CD4-positive, alpha-beta T cell (primary cell): ENCODE results near the gene COL18A1. TPM values are rescaled to one million over a fixed set of nuclear protein-coding genes. Genes with fewer than 3 reads are reported as not detected.

Source experiments
- ATAC-seq: fragments of 200-7000 bp; cut with Tn5 transposase; one replicate; pipeline ENCODE4 v1.10.0; 2022; ENCODE audit warnings: mild to moderate bottlenecking; ENCODE audit not compliant: poor library complexity
- CTCF ChIA-PET: fragments of 350-600 bp; sonication (Branson Sonifier 250); formaldehyde crosslinking; loops from one replicate; lab custom pipeline; 2021; ENCODE audit warnings: antibody characterized with exemption, inconsistent platforms; lab: Charles Lee
- POLR2A ChIA-PET: fragments of 350-600 bp; sonication (Branson Sonifier 250); formaldehyde crosslinking; loops from one replicate; lab custom pipeline; 2021; ENCODE audit warnings: antibody characterized with exemption, inconsistent platforms; lab: Charles Lee
- DNase-seq, 14 experiments: peaks; one replicate each; pipeline ENCODE4 v3.0.0-alpha.2; 2013 to 2020; ENCODE audit warnings: mixed read lengths in 2 of 14
- H3K27ac ChIP-seq, 2 donors: one replicate each; pipeline versions ENCODE4 v1.5.1 to v1.7.0; 2013; ENCODE audit warnings: low read length in 2 of 2, low read depth in 1 of 2, mild to moderate bottlenecking in 1 of 2
- H3K27me3 ChIP-seq, 2 experiments: 1 replicate in 1 of 2; 2 replicates in 1 of 2; pipeline versions ENCODE4 v1.6.1 to v1.7.0; 2013; ENCODE audit warnings: low read length in 2 of 2, control low read depth in 1 of 2, mild to moderate bottlenecking in 1 of 2, moderate library complexity in 1 of 2; ENCODE audit not compliant: insufficient read depth in 2 of 2, control insufficient read depth in 1 of 2
- H3K36me3 ChIP-seq: one replicate; pipeline ENCODE4 v1.6.1; 2013; ENCODE audit warnings: low read length, control low read depth; ENCODE audit not compliant: insufficient read depth
- H3K4me1 ChIP-seq: one replicate; pipeline ENCODE4 v1.6.1; 2013; ENCODE audit warnings: low read length, control low read depth; ENCODE audit not compliant: insufficient read depth
- H3K4me3 ChIP-seq: one replicate; pipeline ENCODE4 v1.5.1; 2013; ENCODE audit warnings: mild to moderate bottlenecking, low read length, moderate library complexity
- H3K9me3 ChIP-seq, 2 experiments: 1 replicate in 1 of 2; 2 replicates in 1 of 2; pipeline versions ENCODE4 v1.6.1 to v1.7.0; 2013; ENCODE audit warnings: low read length in 2 of 2, mild to moderate bottlenecking in 2 of 2, control low read depth in 1 of 2, moderate library complexity in 1 of 2; ENCODE audit not compliant: control insufficient read depth in 1 of 2, insufficient read depth in 1 of 2
- H3K27ac Mint-ChIP-seq: one replicate; pipeline ENCODE4 v1.8.0; 2020; ENCODE audit warnings: mixed read lengths
- H3K27me3 Mint-ChIP-seq: one replicate; pipeline ENCODE4 v1.8.0; 2021; ENCODE audit warnings: mixed read lengths
- H3K36me3 Mint-ChIP-seq: one replicate; pipeline ENCODE4 v1.8.0; 2021; ENCODE audit warnings: low read depth, mixed read lengths
- H3K4me1 Mint-ChIP-seq: one replicate; pipeline ENCODE4 v1.8.0; 2021; ENCODE audit warnings: low read depth, mixed read lengths
- H3K4me3 Mint-ChIP-seq: one replicate; pipeline ENCODE4 v1.8.0; 2020; ENCODE audit warnings: mild to moderate bottlenecking, mixed read lengths
- H3K9me3 Mint-ChIP-seq: one replicate; pipeline ENCODE4 v1.8.0; 2020; ENCODE audit warnings: mixed read lengths
- intact Hi-C, 2 experiments: fragments of 100-400 bp; cut with DNase I in 1 of 2; cut with micrococcal nuclease in 1 of 2; formaldehyde crosslinking; loops; one replicate each; pipeline versions ENCODE4 v1.15.1 to v1.9.0; 2023 to 2025; cut with DNase I, micrococcal nuclease
- total RNA-seq, 174 experiments: library from RNA in 2 of 174; stranded (reverse) in 2 of 174; gene quantifications; one replicate each; pipeline ENCODE4 v1.2.3 and lab custom pipeline; 2021 to 2026
- TF ChIP-seq, protein P1 (sequence below): fragments of 200-600 bp; IDR thresholded peaks from one replicate; pipeline ENCODE4 v1.8.0; 2022; ENCODE audit warnings: antibody characterized with exemption, mild to moderate bottlenecking

The COL18A1 gene
- total RNA-seq, 2 experiments from 2014 or later = 15.2 to 16.0 TPM

DNA sequence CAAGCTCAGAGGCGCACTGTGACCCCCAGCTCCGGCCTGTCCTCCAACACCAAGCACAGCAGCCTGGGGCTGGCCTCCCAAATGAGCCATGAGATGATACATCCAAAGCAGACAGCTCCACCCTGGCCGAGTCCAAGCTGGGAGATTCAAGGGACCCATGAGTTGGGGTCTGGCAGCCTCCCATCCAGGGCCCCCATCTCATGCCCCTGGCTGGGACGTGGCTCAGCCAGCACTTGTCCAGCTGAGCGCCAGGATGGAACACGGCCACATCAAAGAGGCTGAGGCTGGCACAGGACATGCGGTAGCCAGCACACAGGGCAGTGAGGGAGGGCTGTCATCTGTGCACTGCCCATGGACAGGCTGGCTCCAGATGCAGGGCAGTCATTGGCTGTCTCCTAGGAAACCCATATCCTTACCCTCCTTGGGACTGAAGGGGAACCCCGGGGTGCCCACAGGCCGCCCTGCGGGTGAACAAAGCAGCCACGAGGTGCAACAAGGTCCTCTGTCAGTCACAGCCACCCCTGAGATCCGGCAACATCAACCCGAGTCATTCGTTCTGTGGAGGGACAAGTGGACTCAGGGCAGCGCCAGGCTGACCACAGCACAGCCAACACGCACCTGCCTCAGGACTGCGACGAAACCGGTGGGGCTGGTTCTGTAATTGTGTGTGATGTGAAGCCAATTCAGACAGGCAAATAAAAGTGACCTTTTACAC is 108.2 kb downstream of the COL18A1 start:
- CTCF ChIA-PET = no interaction called here
- Histone ChIP-seq H3K27me3 (no peaks in the 10 kb centered on the region), H3K27ac (no peak overlapping the region), H3K36me3 (peaks cover 17% of the 10 kb centered on the region), H3K4me1 (peaks cover 7% of the 10 kb centered on the region), H3K9me3 (no peaks in the 10 kb centered on the region), H3K4me3 (no peak overlapping the region)
- H3K9me3 Mint-ChIP-seq = peaks cover 3% of the 10 kb centered on the region
- H3K4me3 Mint-ChIP-seq = no peak overlapping the region
- intact Hi-C loops = no loop called here
- ATAC-seq (no peak), DNase-seq (no peak)
- POLR2A ChIA-PET = no interaction called here
- H3K27me3 Mint-ChIP-seq = no peaks in the 10 kb centered on the region
- H3K36me3 Mint-ChIP-seq = peaks cover 20% of the 10 kb centered on the region
- H3K27ac Mint-ChIP-seq = no peak overlapping the region
- TF ChIP-seq, protein P1, sequence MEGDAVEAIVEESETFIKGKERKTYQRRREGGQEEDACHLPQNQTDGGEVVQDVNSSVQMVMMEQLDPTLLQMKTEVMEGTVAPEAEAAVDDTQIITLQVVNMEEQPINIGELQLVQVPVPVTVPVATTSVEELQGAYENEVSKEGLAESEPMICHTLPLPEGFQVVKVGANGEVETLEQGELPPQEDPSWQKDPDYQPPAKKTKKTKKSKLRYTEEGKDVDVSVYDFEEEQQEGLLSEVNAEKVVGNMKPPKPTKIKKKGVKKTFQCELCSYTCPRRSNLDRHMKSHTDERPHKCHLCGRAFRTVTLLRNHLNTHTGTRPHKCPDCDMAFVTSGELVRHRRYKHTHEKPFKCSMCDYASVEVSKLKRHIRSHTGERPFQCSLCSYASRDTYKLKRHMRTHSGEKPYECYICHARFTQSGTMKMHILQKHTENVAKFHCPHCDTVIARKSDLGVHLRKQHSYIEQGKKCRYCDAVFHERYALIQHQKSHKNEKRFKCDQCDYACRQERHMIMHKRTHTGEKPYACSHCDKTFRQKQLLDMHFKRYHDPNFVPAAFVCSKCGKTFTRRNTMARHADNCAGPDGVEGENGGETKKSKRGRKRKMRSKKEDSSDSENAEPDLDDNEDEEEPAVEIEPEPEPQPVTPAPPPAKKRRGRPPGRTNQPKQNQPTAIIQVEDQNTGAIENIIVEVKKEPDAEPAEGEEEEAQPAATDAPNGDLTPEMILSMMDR = no peak
- peaks cover 5% of the 10 kb centered on the region for H3K4me1 Mint-ChIP-seq

DNA sequence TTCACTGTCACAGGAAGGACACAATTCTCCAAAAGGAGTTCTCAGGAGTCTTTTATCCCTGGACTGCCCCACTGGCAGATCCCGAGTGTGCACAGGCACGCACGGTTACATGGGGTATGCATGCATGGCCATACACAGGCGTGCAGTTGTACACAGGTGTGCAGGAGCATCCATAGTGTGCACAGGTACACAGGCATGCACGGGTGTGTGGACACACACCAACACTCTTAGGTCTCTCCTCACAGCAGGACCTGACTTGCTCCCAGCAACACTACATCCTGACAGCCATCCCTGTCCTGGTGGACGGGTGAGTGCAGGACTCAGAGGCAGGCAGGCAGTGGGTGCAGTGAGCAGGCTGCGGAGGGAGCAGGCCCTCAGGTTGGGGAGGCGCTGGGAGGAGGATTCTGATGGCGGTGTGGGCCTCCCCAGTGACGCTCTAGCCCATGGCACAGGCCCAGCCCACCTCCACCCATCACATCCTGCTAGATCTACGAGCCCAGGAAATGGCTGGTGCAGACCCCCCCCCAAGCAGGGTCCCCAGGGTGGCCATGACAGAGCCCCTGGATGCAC is 108.9 kb downstream of the COL18A1 start:
- H3K4me3 Mint-ChIP-seq = no peak overlapping the region
- peaks cover 6% of the 10 kb centered on the region for H3K9me3 Mint-ChIP-seq
- H3K36me3 Mint-ChIP-seq = peaks cover 27% of the 10 kb centered on the region
- no peaks in the 10 kb centered on the region for H3K27me3 Mint-ChIP-seq
- H3K4me3 ChIP-seq = no peak overlapping the region
- TF ChIP-seq, protein P1 = no peak
- intact Hi-C loops = no loop called here
- no peak overlapping the region for H3K27ac ChIP-seq
- ChIA-PET CTCF (no interaction called here), POLR2A (no interaction called here)
- peaks cover 7% of the 10 kb centered on the region for H3K4me1 ChIP-seq
- H3K36me3 ChIP-seq = peaks cover 17% of the 10 kb centered on the region
- ATAC-seq = no peak
- no peaks in the 10 kb centered on the region for H3K9me3 ChIP-seq
- DNase-seq = no peak
- H3K4me1 Mint-ChIP-seq = peaks cover 5% of the 10 kb centered on the region
- H3K27ac Mint-ChIP-seq = no peak overlapping the region
- H3K27me3 ChIP-seq = no peaks in the 10 kb centered on the region

DNA sequence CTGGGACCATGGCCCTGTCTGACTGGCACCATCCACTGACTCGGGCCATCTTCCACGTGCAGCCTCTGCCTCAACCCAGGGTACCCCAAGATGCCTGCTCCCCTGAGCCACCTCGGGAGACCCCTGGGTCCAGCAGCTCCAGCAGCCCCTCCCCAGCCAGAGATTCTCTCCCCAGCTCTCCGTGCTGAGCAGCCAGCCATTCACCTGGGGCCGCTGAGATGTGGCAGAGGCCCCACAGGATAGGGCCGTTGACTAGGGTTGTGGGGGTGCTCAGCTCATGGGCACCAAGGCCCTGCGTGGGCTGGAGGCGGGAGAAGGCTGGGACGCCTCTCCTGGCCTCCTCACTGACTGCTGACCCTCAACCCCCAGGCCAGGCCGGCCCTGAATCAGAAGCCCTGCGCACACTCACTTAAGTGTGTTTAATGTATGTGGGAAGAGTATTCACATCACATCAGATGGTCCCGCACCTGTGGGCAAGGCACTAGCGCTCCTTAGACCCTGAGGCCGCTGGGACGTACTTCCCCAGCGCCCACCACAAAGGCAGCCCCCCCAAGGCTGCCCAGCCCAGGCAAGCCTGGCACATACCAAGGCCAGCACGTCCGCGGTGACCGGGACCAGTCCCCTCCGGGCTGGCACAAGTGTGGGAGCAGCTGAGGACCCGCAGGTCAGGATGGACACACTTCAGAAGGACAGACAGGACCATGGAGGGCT is 109.5 kb downstream of the COL18A1 start:
- Histone ChIP-seq H3K27ac (no peak overlapping the region), H3K9me3 (peaks cover 0 to under 1% of the 10 kb centered on the region in 2 experiments), H3K4me1 (peaks cover 7% of the 10 kb centered on the region), H3K27me3 (no peaks in the 10 kb centered on the region), H3K4me3 (no peak overlapping the region), H3K36me3 (peaks cover 17% of the 10 kb centered on the region)
- Mint-ChIP-seq H3K4me1 (peaks cover 5% of the 10 kb centered on the region), H3K4me3 (no peak overlapping the region), H3K36me3 (peaks cover 33% of the 10 kb centered on the region), H3K27ac (no peak overlapping the region), H3K9me3 (peaks cover 10% of the 10 kb centered on the region), H3K27me3 (no peaks in the 10 kb centered on the region)
- TF ChIP-seq, protein P1 = no peak
- DNase-seq (no peak), ATAC-seq (no peak)
- ChIA-PET CTCF (no interaction called here), POLR2A (no interaction called here)
- intact Hi-C loops = no loop called here
